ENCODE results near the gene PPP1R15A. TPM values are rescaled to one million over a fixed set of nuclear protein-coding genes. Genes with fewer than 3 reads are reported as not detected.

Gene PPP1R15A
- 52.1 TPM for total RNA-seq

DNA sequence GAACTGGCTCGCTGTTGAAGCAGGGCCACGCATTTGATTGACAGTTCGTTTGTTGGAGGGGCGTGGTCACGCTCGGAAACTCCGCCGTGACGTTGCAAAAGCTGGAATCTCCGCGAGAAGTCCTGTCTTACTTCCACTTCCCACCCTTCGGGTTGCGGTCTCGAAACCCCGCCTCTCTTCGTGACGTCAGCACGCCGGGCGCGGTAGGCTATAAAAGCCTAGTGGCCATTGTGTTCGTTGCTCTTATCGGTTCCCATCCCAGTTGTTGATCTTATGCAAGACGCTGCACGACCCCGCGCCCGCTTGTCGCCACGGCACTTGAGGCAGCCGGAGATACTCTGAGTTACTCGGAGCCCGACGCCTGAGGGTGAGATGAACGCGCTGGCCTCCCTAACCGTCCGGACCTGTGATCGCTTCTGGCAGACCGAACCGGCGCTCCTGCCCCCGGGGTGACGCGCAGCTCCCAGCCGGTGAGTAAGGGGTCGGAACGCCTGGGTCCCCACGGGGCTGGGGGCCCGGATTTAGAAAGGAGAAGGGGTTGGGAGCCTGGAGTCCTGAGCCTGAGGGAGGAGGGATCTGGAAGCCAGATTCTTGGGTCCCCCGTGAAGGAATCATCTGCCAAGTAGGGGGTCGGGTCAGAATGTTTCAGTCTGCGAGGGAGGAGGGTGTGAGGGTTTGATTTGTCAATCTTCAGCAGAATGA is at the start of gene PPP1R15A:
TSS of gene PPP1R15A (plus strand) at position 240 of the 702 bp plus-strand sequence. CDS start 813 bp downstream, outside the sequence.
- H3K4me1 ChIP-seq, result peaks cover 43% of the 10 kb centered on the region
- H3K4me3 ChIP-seq, result peak within 1 kb of the TSS; percentile 88 to 99
- H3K36me3 ChIP-seq, result peaks cover 0 to 16% of the 10 kb centered on the region in 2 donors
- peak; percentile 100 for DNase-seq (ENCODE audit: extremely low spot score in 2 of 2)
- TF ChIP-seq POLR2A (IDR thresholded peaks at IDR 0.05), result peak in 1 of 2 donors; percentile 99
- TF ChIP-seq, protein P1, sequence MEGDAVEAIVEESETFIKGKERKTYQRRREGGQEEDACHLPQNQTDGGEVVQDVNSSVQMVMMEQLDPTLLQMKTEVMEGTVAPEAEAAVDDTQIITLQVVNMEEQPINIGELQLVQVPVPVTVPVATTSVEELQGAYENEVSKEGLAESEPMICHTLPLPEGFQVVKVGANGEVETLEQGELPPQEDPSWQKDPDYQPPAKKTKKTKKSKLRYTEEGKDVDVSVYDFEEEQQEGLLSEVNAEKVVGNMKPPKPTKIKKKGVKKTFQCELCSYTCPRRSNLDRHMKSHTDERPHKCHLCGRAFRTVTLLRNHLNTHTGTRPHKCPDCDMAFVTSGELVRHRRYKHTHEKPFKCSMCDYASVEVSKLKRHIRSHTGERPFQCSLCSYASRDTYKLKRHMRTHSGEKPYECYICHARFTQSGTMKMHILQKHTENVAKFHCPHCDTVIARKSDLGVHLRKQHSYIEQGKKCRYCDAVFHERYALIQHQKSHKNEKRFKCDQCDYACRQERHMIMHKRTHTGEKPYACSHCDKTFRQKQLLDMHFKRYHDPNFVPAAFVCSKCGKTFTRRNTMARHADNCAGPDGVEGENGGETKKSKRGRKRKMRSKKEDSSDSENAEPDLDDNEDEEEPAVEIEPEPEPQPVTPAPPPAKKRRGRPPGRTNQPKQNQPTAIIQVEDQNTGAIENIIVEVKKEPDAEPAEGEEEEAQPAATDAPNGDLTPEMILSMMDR (IDR thresholded peaks at IDR 0.05), result peak in 1 of 3 experiments; percentile 49
- peak; percentile 99 to 100 for TF ChIP-seq POLR2AphosphoS5 (IDR thresholded peaks at IDR 0.05; ENCODE audit: insufficient read depth in 1 of 2, low read depth in 1 of 2)
- H3K27ac ChIP-seq, result peak within 1 kb of the TSS; percentile 100
- H3K27me3 ChIP-seq, result no peaks in the 10 kb centered on the region
- H3K9me3 ChIP-seq, result no peaks in the 10 kb centered on the region
- intact Hi-C loops (cut with DNase I), result loop anchor here (5.0 to 10.0 kb wide), 2 partner anchors 92 to 1840 kb away; partner anchors contain the start of gene FTL

DNA sequence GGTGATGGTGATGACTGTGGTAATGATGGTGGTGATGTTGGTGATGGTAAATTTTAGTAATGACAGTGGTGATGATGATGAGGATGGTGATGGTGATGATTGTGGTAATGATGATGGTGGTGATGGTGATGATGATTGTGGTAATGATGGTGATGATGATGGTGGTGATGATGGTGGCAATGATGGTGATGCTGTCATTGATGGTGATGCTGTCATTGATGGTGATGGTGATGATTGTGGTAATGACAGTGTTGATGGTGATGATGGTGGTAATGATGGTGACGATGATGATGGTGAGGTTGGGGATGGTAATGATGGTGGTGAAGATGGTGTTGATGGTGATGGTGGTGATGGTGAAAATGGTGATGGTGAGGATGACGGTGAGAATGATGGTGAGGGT is 49.7 kb upstream of the PPP1R15A start:
- TF ChIP-seq POLR2AphosphoS5 (IDR thresholded peaks at IDR 0.05; ENCODE audit: insufficient read depth in 1 of 2, low read depth in 1 of 2), result no peak
- Histone ChIP-seq H3K27me3 (no peaks in the 10 kb centered on the region), H3K4me1 (peaks cover 16% of the 10 kb centered on the region), H3K27ac (no peak overlapping the region), H3K9me3 (no peaks in the 10 kb centered on the region), H3K36me3 (no peaks in the 10 kb centered on the region), H3K4me3 (no peak overlapping the region)
- DNase-seq (ENCODE audit: extremely low spot score in 2 of 2), result no peak
- intact Hi-C loops (cut with DNase I), result no loop called here

DNA sequence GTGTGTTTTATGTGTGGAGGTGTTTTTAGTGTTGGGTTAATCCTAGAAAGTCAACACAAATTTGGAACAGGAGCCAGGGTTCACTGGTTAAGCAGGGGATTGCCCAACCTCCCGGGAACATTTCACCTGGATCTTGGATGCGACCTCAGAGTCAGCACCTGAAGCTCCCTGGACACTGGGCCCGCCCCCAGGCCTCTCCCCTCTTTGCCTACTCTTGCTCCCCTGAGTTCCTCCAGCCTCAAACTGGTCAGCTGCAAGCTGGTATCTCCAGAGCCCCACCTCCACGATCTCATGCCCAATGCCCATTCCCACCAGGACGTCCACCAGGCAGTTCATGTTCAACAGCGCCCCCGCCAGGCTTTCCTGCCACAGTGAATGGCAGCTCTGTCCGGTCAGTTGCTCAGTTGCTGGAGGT is 45.6 kb upstream of the PPP1R15A start:
- no peak for DNase-seq (ENCODE audit: extremely low spot score in 2 of 2)
- Histone ChIP-seq H3K27me3 (no peaks in the 10 kb centered on the region), H3K9me3 (no peaks in the 10 kb centered on the region), H3K36me3 (peaks cover 0 to 9% of the 10 kb centered on the region in 2 donors), H3K27ac (no peak overlapping the region), H3K4me1 (no peaks in the 10 kb centered on the region), H3K4me3 (no peak overlapping the region)
- intact Hi-C loops (cut with DNase I), result no loop called here
- TF ChIP-seq POLR2A (IDR thresholded peaks at IDR 0.05) (no peak), POLR2AphosphoS5 (IDR thresholded peaks at IDR 0.05; ENCODE audit: insufficient read depth in 1 of 2, low read depth in 1 of 2) (no peak)
- TF ChIP-seq, protein P1 (IDR thresholded peaks at IDR 0.05), result no peak

DNA sequence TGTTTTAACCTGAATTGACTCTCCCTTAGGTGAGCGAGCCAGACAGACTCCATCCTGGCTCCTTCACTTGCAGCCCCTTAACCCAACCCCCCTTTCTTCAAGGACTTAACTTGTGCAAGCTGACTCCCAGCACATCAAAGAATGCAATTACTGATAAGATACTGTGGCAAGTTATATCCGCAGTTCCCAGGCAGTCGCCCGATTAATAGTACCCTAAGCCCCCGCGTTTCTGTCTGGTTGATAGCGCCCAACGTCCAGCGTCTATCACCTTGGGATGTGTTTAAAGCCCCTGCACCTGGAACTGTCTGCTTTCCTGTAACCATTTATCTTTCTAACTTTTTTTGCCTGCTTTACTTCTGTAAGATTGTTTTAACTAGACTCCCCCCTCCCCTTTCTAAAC is 42.1 kb upstream of the PPP1R15A start:
- Histone ChIP-seq H3K27ac (no peak overlapping the region), H3K9me3 (no peaks in the 10 kb centered on the region), H3K27me3 (no peaks in the 10 kb centered on the region), H3K36me3 (peaks cover 0 to 17% of the 10 kb centered on the region in 2 donors), H3K4me1 (no peaks in the 10 kb centered on the region), H3K4me3 (no peak overlapping the region)
- no peak for DNase-seq (ENCODE audit: extremely low spot score in 2 of 2)
- intact Hi-C loops (cut with DNase I), result no loop called here
- TF ChIP-seq POLR2A (IDR thresholded peaks at IDR 0.05) (no peak), POLR2AphosphoS5 (IDR thresholded peaks at IDR 0.05; ENCODE audit: insufficient read depth in 1 of 2, low read depth in 1 of 2) (no peak)
- TF ChIP-seq, protein P1 (IDR thresholded peaks at IDR 0.05), result no peak

DNA sequence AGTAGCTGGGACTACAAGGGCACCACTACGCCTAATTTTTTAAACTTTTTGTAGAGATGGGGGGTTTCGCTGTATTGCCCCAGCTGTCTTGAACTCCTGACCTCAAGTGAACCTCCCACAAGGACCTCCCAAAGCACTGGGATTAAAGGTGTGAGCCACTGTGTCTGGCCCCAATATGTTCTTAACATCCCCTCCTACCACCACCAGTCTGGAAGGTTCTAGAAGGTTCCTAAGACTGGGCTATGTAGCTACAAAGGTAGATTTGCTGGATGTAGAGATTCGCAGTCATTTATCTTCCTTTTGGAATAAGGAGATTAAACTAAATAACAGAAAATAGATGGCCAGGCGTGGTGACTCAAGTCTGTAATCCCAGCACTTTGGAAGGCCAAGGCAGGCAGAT is 41.3 kb upstream of the PPP1R15A start:
- no peaks in the 10 kb centered on the region for H3K9me3 ChIP-seq
- H3K36me3 ChIP-seq, result peaks cover 0 to 17% of the 10 kb centered on the region in 2 donors
- no peak overlapping the region for H3K27ac ChIP-seq
- peaks cover 8% of the 10 kb centered on the region for H3K4me1 ChIP-seq
- no peak overlapping the region for H3K4me3 ChIP-seq
- TF ChIP-seq POLR2AphosphoS5 (IDR thresholded peaks at IDR 0.05; ENCODE audit: insufficient read depth in 1 of 2, low read depth in 1 of 2), result no peak
- no peak for TF ChIP-seq POLR2A (IDR thresholded peaks at IDR 0.05)
- TF ChIP-seq, protein P1 (IDR thresholded peaks at IDR 0.05), result no peak
- H3K27me3 ChIP-seq, result no peaks in the 10 kb centered on the region
- no peak for DNase-seq (ENCODE audit: extremely low spot score in 2 of 2)
- intact Hi-C loops (cut with DNase I), result no loop called here
